ENCODE data around the gene FOXRED1.
A peak's percentile ranks its signal among the peaks of the same experiment; 100 is the strongest.

FOXRED1 gene

GRCh38 chr11:126268708-126269579 lies at the start of gene FOXRED1, which contains the start of gene SRPRA:
TSS of gene FOXRED1 (plus strand) at chr11:126269154. CDS start at chr11:126269207, 53 bp downstream.
TSS of gene SRPRA (minus strand) at chr11:126268895. CDS start at chr11:126268804, 91 bp downstream.
- TF ChIP-seq CTCF (IDR thresholded peaks at IDR 0.05; ENCODE audit: insufficient read depth, low read depth, low read length, missing control alignments) = no peak
- DNase-seq (ENCODE audit: low read depth) = peak; percentile 100

GRCh38 chr11:126219547-126219946 lies 49.4 kb upstream of the FOXRED1 start:
- H3K4me3 ChIP-seq (ENCODE audit: low read depth, low read length) = no peak overlapping the region
- no peak for TF ChIP-seq CTCF (IDR thresholded peaks at IDR 0.05; ENCODE audit: insufficient read depth, low read depth, low read length, missing control alignments)
- no peak for DNase-seq (ENCODE audit: low read depth)

More at GRCh38 chr11:126268708-126269579, at the start of gene FOXRED1, which contains the start of gene SRPRA:
- peak within 1 kb of the TSS; percentile 98 for H3K4me3 ChIP-seq (ENCODE audit: low read depth, low read length)

- DNase-seq (ENCODE audit: low read depth) = no peak
- no peak overlapping the region for H3K4me3 ChIP-seq (ENCODE audit: low read depth, low read length)
- no peak for TF ChIP-seq CTCF (IDR thresholded peaks at IDR 0.05; ENCODE audit: insufficient read depth, low read depth, low read length, missing control alignments)
These were observed 44.2 kb upstream of the FOXRED1 start for GRCh38 chr11:126224647-126225294.

GRCh38 chr11:126225295-126225665 lies 43.7 kb upstream of the FOXRED1 start:
- H3K4me3 ChIP-seq (ENCODE audit: low read depth, low read length) = no peak overlapping the region
- no peak for TF ChIP-seq CTCF (IDR thresholded peaks at IDR 0.05; ENCODE audit: insufficient read depth, low read depth, low read length, missing control alignments)
- DNase-seq (ENCODE audit: low read depth) = no peak

- no peak for TF ChIP-seq CTCF (IDR thresholded peaks at IDR 0.05; ENCODE audit: insufficient read depth, low read depth, low read length, missing control alignments)
- no peak overlapping the region for H3K4me3 ChIP-seq (ENCODE audit: low read depth, low read length)
- DNase-seq (ENCODE audit: low read depth) = no peak
These were observed 42.4 kb upstream of the FOXRED1 start for GRCh38 chr11:126226334-126227084.

GRCh38 chr11:126229858-126230540 lies 39.0 kb upstream of the FOXRED1 start:
- TF ChIP-seq CTCF (IDR thresholded peaks at IDR 0.05; ENCODE audit: insufficient read depth, low read depth, low read length, missing control alignments) = no peak
- no peak for DNase-seq (ENCODE audit: low read depth)
- H3K4me3 ChIP-seq (ENCODE audit: low read depth, low read length) = no peak overlapping the region

Measured in GM12865 (cell line).